Hepatocyte (in vitro differentiated cells): ENCODE results near the gene ADAMTS7.

Source experiments
- CTCF ChIP-seq: fragments of 200-600 bp; sonication (generic); IDR thresholded peaks from 2 replicates; pipeline ENCODE4 v1.5.1; 2016; ENCODE audit warnings: antibody characterized with exemption, mild to moderate bottlenecking; ENCODE audit not compliant: poor library complexity
- EZH2 ChIP-seq: fragments of 200-600 bp; sonication (generic); IDR thresholded peaks from 2 replicates; pipeline ENCODE4 v1.6.1; 2016; ENCODE audit warnings: antibody characterized with exemption, mild to moderate bottlenecking, borderline replicate concordance
- EZH2phosphoT487 ChIP-seq: fragments of 200-600 bp; sonication (generic); IDR thresholded peaks from one replicate; pipeline ENCODE4 v1.6.1; 2018; ENCODE audit warnings: antibody characterized with exemption, mild to moderate bottlenecking, low read depth, moderate library complexity; ENCODE audit not compliant: unreplicated experiment, severe bottlenecking

GRCh38 chr15:78791357-78791756 is 19.9 kb downstream of the ADAMTS7 start:
- TF ChIP-seq CTCF = no peak
- no peak for TF ChIP-seq EZH2
- TF ChIP-seq EZH2phosphoT487 = no peak
